ENCODE data around the gene COL23A1.
"Not testable (repeated sequence)": the region's sequence is repeated elsewhere in the genome, so short reads cannot be mapped to it uniquely, and the experiment has no call there.

The COL23A1 gene

GRCh38 chr5:178201927-178202235 lies 388.3 kb downstream of the COL23A1 start:
- no peak for DNase-seq

DNA sequence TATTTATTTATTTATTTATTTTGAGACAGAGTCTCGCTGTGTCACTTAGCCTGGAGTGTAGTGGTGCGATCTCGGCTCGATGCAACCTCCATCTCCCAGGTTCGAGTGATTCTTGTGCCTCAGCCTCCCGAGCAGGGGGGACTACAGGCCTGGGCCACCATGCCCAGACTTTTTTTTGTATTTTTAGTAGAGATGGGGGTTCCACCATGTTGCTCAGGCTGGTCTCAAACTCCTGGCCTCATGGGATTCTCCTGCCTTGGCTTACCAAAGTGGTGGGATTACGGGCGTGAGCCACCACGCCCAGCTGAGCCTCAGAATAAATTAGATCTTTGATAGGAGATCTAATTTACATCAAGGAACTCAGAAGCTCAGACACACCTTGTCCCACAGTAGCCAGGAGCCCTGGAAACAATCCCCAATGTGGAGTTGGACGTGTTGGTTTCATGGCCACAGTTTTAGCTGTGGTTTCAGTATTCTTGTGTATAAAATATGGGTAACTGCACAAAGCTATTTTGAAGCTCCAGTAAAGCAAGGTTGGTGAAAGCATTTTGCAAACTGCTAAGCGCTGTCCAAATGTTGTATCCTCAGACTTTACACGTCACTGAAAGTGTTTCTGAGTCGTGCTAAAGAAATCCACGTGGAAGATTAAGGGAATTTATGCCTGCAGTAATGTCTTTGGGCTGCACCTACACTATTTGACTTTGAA lies 388.8 kb downstream of the COL23A1 start:
- DNase-seq: no peak

GRCh38 chr5:178199581-178200434 lies 390.4 kb downstream of the COL23A1 start:
- no peak for DNase-seq

DNA sequence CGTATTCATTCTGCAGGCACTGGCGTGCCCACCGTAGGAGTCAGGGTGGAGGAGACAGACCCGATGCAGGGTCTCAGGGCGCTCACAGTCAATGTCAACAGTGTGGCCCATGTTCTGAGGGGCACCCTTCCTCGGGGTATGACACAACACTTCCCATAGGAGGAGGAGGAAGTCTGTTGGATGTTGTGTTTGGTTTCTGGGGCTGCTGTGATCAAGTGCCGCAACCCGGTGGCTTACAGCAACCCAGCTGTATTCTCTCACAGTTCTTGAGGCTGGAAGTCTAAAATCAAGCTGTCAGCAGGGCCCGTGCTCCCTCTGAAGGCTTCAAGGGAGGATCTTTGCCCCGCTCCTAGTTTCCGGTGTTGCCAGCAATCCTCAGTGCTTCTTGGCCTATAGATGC lies 391.5 kb downstream of the COL23A1 start:
- no peak for DNase-seq

DNA sequence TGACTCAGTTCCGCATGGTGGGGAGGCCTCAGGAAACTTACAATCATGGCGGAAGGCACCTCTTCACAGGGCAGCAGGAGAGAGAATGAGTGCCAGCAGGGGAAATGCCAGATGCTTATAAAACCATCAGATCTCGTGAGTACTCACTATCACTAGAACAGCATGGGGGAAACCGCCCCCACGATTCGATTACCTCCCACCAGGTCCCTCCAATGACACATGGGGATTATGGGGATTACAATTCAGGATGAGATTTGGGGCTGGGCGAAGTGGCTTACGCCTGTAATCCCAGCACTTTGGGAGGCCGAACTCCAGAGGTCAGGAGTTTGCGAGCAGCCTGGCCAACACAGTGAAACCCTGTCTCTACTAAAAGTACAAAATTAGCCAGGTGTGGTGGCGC lies 392.0 kb downstream of the COL23A1 start:
- not testable (repeated sequence) for DNase-seq

- no peak for DNase-seq
These were observed 393.2 kb downstream of the COL23A1 start for GRCh38 chr5:178196986-178197385.

- no peak for DNase-seq
These were observed 393.8 kb downstream of the COL23A1 start for GRCh38 chr5:178196281-178196812.

DNA sequence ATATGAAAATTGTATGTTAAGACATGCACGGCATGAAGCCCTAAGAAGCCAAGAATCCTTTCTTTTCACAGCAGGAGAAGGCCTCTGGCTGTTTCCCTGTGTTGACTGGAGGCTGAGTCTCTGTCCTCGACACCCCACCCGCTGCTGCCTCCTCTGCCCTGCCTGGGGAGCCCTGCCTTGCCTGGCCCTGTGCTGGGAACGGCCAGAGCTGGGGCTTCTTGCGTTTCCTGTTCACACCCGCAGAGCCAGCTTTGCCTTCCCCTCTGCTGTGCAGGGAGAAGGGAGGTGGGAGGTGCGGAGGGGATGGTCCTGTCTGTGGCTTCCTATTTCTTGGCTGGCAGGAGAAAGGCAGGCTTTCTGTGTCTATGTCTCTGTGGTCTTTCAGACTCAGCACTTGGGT lies 396.2 kb downstream of the COL23A1 start:
- DNase-seq: no peak

DNA sequence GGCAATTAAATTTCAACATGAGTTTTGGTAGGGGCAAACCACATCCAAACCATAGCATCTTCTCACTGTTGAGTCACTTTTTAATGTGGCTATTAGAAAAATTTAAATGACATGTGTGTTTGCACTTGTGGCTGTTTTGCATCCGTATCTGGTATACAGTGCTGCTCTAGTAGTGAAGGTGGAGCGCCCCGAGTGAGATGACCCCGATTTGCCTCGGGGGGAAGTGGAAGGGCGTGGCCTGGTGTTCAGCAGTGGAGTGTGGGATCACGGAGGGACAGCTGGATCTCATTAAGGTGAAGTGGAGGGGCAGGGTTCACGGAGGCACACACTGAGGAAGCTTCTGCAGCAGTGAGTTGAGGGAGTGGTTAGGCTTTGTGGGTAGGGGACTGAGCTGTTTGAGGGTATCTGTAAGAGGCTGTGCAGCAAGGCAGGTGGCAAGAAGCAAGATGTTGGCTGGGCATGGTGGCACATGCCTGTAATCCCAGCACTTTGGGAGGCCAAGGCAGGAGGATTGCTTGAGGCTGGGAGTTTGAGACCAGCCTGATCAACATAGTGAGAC lies 396.9 kb downstream of the COL23A1 start:
- no peak for DNase-seq

- no peak for DNase-seq
These were observed 397.4 kb downstream of the COL23A1 start for GRCh38 chr5:178192787-178193186.

DNA sequence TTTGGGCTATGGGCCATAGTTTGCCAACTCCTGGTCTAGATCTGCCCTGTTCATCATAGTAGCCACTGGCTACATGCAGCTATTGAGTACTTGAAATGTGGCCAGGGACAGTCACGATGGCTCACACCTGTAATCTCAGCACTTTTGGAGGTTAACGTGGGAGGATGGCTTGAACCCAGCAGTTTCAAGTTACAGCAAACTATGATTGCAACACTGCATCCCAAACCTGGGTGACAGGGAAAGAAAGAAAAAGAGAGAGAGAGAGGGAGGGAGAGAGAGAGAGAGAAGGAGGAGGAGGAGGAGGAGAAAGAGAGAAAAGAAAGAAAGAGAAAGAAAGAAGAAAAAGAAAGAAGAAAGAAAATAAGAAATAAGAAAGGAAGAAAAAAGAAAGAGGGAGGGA lies 397.9 kb downstream of the COL23A1 start:
- DNase-seq: no peak

DNA sequence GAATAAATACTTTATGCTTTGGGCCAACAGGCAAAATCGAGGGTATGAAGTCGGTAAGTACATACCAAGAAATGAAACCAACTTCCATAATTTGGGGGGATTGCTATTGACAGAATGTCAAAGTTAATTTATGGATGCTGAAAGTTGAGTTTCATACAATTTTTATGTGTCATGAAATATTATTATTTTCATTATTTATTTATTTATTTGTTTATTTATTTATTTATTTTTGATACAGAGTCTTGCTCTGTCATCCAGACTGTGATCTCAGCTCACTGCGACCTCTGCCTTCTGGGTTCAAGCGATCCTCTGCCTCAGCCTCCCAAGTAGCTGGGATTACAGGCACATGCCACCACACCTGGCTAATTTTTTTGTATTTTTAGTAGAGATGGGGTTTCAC lies 398.5 kb downstream of the COL23A1 start:
- no peak for DNase-seq

GRCh38 chr5:178189433-178189832 lies 400.8 kb downstream of the COL23A1 start:
- DNase-seq: no peak
